ENCODE measurements around the gene PARVB. TPM values are rescaled to one million over a fixed set of nuclear protein-coding genes. Genes with fewer than 3 reads are reported as not detected.
A peak's percentile ranks its signal among the peaks of the same experiment; 100 is the strongest.

The PARVB gene
- total RNA-seq, 1 experiment from 2014 or later, result 106 TPM

DNA sequence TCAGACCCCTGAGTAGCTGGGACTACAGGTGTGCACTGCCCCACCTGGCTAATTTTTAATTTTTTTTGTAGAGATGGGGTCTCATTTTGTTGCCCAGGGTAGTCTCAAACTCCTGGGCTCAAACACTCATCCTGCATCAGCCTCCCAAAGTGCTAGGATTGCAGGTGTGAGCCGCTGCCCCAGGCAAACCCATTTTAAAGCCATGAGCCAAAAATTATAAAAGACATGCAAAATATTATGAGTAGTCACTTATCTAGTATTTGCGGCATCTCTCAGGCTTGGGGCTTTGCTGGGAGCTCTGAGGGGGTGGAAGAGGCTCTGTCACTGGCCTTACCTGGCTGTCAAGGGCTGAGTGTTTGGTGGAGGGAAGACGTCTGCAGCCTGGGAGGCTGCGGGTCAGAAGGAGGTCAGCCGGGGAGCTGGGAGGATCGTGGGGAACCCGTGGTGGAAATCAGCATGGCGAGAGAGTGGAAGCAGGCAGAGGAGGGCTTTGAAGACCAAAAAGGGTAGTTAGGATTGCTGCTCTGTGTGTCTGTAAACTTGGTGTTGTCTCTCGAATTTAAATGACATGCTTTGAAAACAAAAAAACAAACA, 87.6 kb downstream of the PARVB start:
- in situ Hi-C loops (cut with HindIII; ENCODE audit: low pct_unique_long_range_greater_than_20kb, low sequenced_read_pairs), result no loop called here
- no peak for DNase-seq (ENCODE audit: low read depth)

DNA sequence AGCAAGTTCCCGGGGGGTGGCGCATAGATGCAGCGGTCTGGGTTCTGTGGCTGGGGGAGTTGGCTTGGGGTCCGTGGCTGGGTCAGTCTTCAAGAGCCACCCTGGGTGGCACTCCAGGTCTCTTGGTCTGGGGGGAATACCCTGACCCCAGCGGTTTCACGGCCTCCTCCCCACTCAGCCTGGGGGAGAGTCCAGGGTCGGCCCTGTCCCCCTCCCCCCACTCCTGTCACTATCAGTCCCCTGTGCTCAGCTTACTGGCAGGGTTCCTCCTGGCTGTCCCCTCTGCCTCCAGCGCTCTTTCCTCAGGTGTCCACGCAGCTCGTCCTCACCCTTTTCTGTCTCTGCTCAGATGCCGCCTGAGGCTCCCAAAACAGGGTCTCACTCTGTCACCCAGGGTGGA, 88.1 kb downstream of the PARVB start:
- in situ Hi-C loops (cut with HindIII; ENCODE audit: low pct_unique_long_range_greater_than_20kb, low sequenced_read_pairs), result no loop called here
- no peak for DNase-seq (ENCODE audit: low read depth)

DNA sequence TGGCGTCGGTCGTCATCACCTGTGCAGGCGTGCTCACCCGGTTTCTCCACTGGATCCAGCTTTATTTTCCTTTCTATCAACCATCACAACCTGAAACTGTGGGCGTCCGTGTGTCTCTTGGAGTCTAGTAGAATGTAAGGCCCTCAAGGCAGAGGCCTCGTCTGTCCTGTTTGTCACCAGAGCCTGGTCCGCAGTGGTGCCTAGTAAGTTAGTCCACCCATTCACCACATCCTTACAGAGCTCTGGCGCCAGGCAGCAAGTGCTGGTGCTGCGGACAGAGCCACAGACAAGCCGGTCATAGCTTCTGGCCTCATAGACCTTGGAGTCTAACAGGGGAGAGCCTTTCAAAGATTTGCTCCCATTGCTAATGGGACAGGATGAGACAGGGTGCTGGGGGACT, 92.2 kb downstream of the PARVB start:
- DNase-seq (ENCODE audit: low read depth), result no peak
- in situ Hi-C loops (cut with HindIII; ENCODE audit: low pct_unique_long_range_greater_than_20kb, low sequenced_read_pairs), result no loop called here

DNA sequence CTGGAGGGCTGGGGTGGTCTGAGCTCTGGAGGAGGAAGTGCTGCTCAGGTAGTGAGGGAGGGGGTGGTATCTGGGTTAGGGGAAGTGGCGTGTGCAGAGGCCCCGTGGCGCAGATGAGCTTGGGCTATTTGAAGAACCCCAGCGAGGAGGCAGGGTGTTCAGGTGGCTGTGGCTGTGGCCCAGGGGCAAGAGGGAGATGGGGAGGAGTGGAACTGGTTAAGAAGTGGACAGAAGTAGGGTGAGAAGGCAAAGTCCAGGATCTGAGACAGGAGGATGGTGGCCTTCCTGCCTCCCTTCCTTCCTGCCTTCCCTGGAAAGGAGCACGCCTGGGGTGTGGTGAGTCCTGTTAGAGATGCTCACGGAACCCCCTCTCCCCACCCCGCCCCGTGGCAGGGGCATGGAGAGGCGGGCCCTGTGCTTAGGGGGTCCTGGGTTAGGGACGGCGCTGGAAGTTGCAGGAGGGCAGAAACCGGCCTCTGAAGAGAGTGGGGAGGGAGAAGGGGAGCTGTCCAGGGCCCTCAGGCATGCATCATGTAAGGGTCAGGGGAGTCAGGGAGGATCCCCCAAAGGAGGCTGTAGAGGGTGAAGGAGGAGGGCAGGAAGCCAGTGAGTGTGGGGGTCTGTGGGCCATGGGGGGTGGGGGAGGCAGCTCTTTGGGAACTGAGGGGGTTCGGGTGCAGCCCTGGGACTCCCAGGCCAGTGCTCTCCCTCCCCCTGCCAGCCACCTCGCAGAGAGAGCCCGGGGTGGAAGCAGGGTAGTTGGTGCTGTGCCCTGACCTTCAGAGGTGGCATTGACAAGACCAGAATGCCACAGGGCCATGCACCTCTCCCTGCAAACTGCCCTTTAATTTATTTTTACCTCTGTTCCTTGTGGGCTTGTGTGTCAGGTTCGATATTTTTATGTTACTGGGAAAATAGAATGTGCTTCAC, 92.9 kb downstream of the PARVB start:
- in situ Hi-C loops (cut with HindIII; ENCODE audit: low pct_unique_long_range_greater_than_20kb, low sequenced_read_pairs), result no loop called here
- DNase-seq (ENCODE audit: low read depth), result no peak

DNA sequence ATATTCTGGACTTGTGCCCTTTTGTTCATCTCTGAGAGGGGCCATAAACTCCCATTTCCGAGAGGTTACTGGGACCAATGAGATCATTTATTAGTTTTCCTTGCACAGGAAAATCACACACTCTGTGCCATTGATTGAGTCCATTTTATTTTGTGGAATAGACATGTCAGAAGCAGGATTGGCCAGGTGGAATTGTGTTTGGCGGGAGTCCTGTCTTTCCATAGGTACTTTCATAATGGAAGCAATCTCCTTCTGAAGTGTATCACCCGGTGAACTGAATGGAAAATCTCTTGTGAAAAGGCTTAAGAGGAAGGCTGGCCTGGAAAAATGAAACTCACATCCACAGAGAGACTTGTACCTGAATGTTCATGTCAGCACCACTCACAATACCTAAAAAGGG, 93.6 kb downstream of the PARVB start:
- no peak for DNase-seq (ENCODE audit: low read depth)
- in situ Hi-C loops (cut with HindIII; ENCODE audit: low pct_unique_long_range_greater_than_20kb, low sequenced_read_pairs), result no loop called here

DNA sequence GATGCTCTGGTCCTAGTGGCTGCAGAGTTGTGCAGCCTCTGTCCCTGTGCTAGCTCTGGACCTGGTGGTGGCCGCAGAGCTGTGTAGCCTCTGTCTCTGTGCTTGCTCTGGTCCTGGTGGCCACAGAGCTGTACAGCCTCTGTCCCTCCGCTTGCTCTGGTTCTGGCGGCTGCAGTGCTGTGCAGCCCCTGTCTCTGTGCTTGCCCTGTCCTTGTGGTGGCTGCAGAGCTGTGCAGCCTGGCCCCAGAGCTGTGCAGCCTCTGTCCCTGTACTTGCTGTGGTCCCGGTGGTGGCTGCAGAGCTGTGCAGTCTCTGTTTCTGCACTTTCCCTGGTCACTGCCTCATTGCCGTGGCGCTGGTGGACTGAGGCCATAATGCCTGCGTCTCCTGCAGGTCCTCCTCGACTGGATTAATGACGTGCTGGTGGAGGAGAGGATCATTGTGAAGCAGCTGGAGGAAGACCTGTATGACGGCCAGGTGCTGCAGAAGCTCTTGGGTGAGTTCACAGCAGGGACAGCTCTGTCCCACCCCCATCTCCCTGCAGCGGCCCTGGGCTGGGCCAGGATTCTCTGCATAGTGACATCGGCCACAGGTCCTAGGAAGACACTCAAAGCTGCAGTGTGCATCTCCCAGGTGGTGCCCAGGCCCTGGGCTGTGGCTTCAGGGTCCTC, 94.7 kb downstream of the PARVB start:
- in situ Hi-C loops (cut with HindIII; ENCODE audit: low pct_unique_long_range_greater_than_20kb, low sequenced_read_pairs), result no loop called here
- no peak for DNase-seq (ENCODE audit: low read depth)

DNA sequence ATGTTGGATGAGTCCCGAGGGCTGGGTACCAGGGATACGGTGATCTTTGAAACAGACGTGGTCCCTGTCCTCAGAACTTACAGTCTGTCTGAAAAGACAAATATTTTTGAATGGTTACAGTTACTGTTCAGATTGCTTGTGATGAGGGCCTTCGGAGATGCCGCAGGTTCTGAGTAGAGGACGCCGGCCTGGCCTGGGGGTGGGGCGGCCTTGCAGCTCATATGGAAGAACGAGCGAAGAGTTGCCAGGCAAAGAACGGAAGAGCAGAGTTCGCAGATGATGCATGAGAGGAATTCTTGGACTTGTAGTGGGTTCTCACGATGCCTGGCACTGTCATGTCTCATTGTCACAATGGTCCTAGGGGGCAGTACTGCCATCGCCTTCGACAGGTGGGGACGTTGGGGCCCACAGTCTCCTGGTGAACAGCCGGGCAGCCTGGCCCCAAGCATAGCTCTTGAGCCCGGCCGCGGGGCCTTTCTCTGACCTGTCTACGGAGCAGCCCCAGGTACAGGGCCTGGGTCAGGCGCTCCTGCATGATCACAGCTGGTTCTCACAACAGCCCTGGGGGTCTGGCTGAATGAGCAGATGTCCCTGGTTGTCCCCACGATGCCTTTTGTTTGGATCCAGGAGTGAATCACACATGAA, 95.7 kb downstream of the PARVB start:
- DNase-seq (ENCODE audit: low read depth), result no peak
- in situ Hi-C loops (cut with HindIII; ENCODE audit: low pct_unique_long_range_greater_than_20kb, low sequenced_read_pairs), result no loop called here

DNA sequence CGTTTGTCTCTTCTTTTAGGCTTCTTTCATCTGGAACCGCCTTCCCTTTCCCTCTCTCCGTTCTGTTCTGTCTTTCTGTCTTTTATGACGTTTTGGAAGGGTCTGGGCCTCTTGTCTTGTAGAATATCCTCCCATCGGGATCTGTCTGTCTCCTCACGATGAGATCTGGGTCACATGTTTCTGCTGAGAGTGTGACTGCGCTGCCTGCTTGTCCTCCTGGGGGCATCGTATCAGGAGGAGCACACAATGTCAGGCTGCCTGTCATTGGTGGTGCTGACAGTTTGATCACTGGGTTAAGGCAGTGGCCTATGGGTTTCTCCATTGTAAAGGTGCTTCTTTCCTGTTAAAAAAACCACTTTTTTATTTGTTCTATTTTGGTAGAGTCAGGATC, 96.2 kb downstream of the PARVB start:
- DNase-seq (ENCODE audit: low read depth), result no peak
- in situ Hi-C loops (cut with HindIII; ENCODE audit: low pct_unique_long_range_greater_than_20kb, low sequenced_read_pairs), result no loop called here

DNA sequence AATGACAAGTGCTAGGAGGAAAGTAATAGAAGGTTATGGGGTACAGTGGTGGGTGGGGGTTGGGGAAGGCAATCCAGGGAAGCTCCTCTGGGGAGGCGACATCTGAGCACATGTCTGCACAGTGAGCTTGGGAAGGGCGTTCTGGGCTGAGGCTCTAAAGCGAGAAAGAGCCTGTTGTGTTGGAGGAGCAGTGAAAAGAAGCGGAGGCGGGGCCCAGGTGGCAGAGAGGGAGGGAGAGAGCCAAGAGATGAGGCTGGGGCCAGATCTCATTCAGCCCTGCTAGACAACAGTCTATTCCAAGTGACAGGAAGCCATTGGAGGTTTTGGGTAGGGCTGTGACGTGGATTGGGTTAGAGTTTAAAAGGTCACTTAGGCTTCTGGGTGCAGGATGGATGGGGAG, 101.3 kb downstream of the PARVB start:
- in situ Hi-C loops (cut with HindIII; ENCODE audit: low pct_unique_long_range_greater_than_20kb, low sequenced_read_pairs), result no loop called here
- no peak for DNase-seq (ENCODE audit: low read depth)

DNA sequence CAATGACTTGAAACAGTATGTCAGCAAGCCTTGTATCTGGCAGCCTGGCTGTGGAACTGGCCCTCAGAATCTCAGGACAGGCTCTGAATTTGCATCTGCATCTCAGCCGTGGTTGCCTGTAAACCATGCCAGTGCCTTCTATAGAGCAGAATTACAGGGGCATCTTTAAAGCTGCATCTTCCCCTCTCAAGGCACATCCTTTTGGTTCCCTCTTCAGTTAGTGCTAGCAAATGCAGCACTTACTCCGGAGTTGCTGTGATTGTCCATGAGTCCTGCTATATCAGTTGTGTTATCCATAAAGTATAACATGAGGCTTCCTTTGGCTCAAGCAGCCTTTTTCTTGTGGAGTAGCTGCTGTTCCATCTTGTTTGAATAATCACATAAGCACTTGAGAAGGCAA, 102.7 kb downstream of the PARVB start:
- DNase-seq (ENCODE audit: low read depth), result no peak
- in situ Hi-C loops (cut with HindIII; ENCODE audit: low pct_unique_long_range_greater_than_20kb, low sequenced_read_pairs), result no loop called here

DNA sequence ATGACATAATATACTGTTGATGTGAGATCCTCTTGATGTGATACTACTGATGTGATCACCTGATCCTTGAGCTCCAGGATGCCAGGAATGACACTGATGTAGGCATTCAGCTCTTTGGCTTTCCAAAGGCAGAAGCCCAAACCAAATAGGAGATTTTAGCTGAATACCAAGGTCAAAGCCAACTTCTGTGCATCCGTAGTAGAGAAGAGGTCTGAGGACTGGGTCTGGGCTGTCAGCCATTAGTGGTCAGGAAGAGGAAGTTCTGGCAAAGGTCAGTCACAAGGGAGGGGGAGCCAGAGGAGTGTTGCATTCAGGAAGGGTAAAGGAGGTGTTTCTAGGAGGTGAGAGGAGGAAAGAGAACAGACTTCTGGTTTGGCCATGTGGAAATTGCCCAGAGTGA, 103.3 kb downstream of the PARVB start:
- in situ Hi-C loops (cut with HindIII; ENCODE audit: low pct_unique_long_range_greater_than_20kb, low sequenced_read_pairs), result no loop called here
- no peak for DNase-seq (ENCODE audit: low read depth)

DNA sequence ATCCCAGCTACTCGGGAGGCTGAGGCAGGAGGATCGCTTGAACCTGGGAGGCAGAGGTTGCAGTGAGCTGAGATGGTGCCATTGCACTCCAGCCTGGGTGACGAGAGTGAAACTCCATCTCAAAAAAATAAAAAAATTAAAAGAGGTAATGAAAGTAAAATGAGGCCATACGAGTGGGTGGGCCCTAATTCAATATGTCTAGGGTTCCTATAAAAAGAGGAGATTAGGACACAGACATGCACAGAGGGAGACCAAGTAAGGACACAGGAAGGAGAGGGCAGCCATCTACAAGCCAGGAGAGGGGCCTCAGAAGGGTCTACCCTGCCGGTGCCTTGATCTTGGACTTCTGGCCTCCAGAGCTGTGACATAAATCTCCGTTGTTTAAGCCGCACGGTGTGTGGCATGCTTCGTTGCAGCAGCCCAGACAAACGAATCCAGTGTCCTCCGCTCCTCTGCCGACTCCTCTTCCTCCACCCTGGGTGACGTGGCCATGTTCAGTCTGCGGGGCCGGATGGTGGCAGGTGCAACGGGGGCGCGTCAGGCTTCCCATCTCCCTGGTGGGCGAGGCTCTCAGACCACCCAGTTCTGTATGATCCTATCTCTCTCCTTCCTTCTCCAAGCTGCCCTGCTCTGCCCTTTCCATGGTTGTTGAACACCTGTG, 105.0 kb downstream of the PARVB start:
- DNase-seq (ENCODE audit: low read depth), result no peak
- in situ Hi-C loops (cut with HindIII; ENCODE audit: low pct_unique_long_range_greater_than_20kb, low sequenced_read_pairs), result no loop called here

DNA sequence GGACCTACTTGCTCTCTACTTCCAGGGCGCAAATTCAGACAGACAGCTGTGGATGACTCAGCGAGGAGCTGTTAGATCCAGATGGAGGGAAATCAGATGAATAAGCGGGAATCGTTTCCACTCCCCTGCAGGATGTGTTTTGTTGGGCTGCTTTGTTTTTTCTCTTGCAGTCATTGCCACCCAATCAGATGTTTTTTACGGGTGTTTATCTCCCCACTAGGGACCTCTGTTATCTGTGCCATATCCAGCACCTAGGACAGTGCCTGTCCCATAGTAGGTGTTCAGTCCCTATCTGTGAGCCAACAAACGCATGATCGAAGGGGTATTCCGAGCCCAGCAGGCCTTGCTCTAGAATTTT, 105.5 kb downstream of the PARVB start:
- peak; percentile 18 for DNase-seq (ENCODE audit: low read depth)
- in situ Hi-C loops (cut with HindIII; ENCODE audit: low pct_unique_long_range_greater_than_20kb, low sequenced_read_pairs), result no loop called here

DNA sequence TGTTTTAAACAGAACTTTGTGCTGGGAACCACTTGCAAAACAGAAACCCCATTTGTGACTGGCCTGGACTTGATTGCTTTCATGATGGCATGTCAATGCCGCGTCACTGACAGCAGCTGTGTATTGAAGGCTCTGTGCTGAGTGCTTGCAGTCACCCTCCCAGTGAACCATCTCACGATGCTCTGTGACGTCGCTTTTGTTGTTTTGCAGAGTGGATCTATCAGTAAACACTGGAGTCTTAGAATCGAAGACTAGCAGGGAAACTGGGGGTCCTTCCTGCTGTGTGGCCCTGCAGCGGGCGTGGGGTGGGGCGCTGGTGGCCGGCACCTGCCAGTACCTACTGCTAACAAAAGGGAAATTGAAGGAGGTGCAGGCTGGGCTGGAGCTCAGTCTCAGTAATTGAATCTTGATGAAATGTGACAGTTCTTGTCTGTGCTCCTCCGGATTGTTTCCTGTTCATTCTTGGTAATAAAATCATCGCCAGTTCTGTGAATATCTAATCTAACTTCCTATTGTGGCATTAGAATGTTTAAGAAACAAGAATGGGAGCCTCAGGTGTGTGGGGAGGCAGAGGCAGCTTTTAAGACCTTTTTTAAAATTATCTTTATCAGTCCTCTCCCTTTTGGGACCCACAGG, 106.1 kb downstream of the PARVB start:
- in situ Hi-C loops (cut with HindIII; ENCODE audit: low pct_unique_long_range_greater_than_20kb, low sequenced_read_pairs), result no loop called here

DNA sequence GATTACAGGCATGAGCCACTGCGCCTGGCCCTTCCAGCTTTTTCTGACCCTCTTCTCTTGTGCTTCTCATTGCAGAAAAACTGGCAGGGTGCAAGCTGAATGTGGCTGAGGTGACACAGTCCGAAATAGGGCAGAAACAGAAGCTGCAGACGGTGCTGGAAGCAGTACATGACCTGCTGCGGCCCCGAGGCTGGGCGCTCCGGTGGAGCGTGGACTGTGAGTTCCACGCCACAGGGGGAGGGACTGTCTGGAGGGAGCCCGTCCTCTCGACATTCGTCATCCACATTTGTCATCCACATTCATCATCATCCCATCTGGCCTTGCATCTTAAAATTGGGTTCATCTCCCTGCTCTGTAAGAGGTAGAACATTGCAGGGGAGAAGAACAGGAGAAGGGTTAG, 107.3 kb downstream of the PARVB start:
- DNase-seq (ENCODE audit: low read depth), result no peak
- in situ Hi-C loops (cut with HindIII; ENCODE audit: low pct_unique_long_range_greater_than_20kb, low sequenced_read_pairs), result no loop called here

More for the DNA sequence above, 106.1 kb downstream of the PARVB start:
- no peak for DNase-seq (ENCODE audit: low read depth)

DNA sequence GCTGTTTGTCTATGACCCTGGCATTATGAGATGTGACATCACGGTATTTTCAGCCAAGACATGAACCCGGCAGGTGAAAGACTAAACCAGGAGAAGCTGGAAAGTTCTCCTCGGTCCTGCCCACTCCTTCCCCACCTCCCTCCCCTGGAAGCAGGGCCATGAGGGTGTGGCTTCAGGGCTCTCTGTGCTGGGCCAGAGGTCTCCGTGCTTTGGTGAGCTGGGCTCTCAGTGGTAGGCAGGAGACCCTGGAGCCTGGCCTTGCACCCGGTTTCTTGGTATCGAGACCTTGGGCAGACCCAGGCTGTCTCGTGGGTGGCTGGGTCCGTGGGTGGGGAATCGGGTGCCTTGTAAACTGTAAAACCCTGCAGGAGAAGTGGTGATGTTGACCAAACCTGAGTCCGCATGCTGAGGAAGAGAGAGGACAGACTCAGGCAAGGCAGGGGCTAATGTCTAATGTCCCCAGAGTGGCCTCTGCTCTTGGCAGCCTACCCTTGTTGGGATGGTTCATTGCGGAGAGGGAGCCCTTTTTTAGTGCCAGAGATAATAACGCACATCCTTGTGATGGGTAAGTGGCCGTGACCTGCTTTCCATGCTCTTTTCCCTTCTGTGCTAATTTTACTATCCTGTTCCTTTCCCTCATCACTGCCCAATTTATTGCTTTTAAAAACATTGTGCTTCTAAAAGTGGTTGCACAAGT, 108.0 kb downstream of the PARVB start:
- in situ Hi-C loops (cut with HindIII; ENCODE audit: low pct_unique_long_range_greater_than_20kb, low sequenced_read_pairs), result no loop called here
- DNase-seq (ENCODE audit: low read depth), result no peak

DNA sequence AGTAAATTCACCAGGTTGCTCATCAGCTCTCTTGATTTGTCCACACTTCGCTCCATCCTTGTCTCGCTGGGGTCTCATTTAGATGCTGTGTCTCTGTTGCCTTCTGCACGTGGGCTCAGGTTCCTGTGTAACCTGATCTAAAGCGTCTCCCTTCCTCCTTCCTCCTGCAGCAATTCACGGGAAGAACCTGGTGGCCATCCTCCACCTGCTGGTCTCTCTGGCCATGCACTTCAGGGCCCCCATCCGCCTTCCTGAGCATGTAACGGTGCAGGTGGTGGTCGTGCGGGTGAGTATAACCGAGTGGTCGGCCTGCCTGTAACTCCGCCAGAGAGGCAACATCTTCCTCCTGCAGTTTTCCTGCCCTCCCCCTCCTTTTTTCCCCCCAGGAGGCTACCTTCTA, 108.6 kb downstream of the PARVB start:
- no peak for DNase-seq (ENCODE audit: low read depth)
- in situ Hi-C loops (cut with HindIII; ENCODE audit: low pct_unique_long_range_greater_than_20kb, low sequenced_read_pairs), result no loop called here

DNA sequence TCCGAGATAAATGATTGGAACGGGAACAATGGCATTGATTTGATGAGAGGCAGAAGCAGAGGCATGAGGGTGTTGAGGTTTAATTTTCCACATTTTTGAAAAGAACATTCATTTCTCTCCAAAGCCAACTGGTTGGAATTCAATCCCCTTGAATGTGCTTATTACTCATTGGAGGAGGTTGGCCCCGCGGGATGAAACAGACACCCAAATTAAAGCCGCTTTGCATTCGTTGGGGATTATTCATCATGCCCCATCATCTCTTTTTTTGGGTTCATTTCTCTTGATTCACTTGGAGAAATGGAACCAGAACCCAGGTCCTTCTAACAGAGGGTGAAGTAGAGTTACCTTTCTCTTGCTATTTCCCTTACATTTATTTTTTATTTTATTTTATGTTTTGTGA, 109.1 kb downstream of the PARVB start:
- in situ Hi-C loops (cut with HindIII; ENCODE audit: low pct_unique_long_range_greater_than_20kb, low sequenced_read_pairs), result no loop called here
- DNase-seq (ENCODE audit: low read depth), result no peak

Data from Caki2 (cell line).